HepG2 (cell line): Measurements from ENCODE around the gene ACACB. TPM values are rescaled to one million over a fixed set of nuclear protein-coding genes. Genes with fewer than 3 reads are reported as not detected.

Experiments used
- ASH2L ChIP-seq: fragments of 300-600, 200-600 bp; sonication (generic); IDR thresholded peaks from 2 replicates; pipeline ENCODE4 v1.7.0; 2017; ENCODE audit warnings: low read depth, mild to moderate bottlenecking, moderate library complexity, mixed read lengths, low read length; ENCODE audit not compliant: insufficient read length
- HNF4G ChIP-seq, 2 experiments: sonication (generic) in 1 of 2; formaldehyde crosslinking in 1 of 2; IDR thresholded peaks; 2 replicates each; pipeline versions ENCODE4 v1.4.0 to v1.6.1; 2011 to 2020; ENCODE audit warnings: borderline replicate concordance in 2 of 2, low read depth in 2 of 2, mild to moderate bottlenecking in 2 of 2, low read length in 1 of 2, missing genetic modification reagents in 1 of 2, moderate library complexity in 1 of 2
- HNRNPL ChIP-seq: fragments of 200-400 bp; formaldehyde crosslinking; IDR thresholded peaks from 2 replicates; pipeline ENCODE4 v1.6.1; 2017; ENCODE audit warnings: mild to moderate bottlenecking, low read depth, low read length
- HOXA7 ChIP-seq: sonication (generic); formaldehyde crosslinking; IDR thresholded peaks from 2 replicates; pipeline ENCODE4 v1.8.1; 2022; ENCODE audit warnings: mild to moderate bottlenecking, missing genetic modification reagents, moderate library complexity
- JARID2 ChIP-seq: sonication (generic); formaldehyde crosslinking; IDR thresholded peaks from 2 replicates; pipeline ENCODE4 v1.8.1; 2023; ENCODE audit warnings: missing genetic modification reagents, inconsistent platforms; ENCODE audit not compliant: insufficient replicate concordance
- NR3C1 ChIP-seq: sonication (generic); formaldehyde crosslinking; IDR thresholded peaks from 2 replicates; pipeline ENCODE4 v1.4.0; 2020; ENCODE audit warnings: missing genetic modification reagents
- PHF8 ChIP-seq: sonication (generic); formaldehyde crosslinking; IDR thresholded peaks from 2 replicates; pipeline ENCODE4 v1.5.0; 2020; ENCODE audit warnings: missing genetic modification reagents
- RFX1 ChIP-seq: fragments of 450-650 bp; IDR thresholded peaks from 2 replicates; pipeline ENCODE4 v1.6.1; 2017
- SRSF1 ChIP-seq: fragments of 200-400 bp; formaldehyde crosslinking; optimal IDR thresholded peaks from 2 replicates; pipeline ENCODE3; 2017; ENCODE audit warnings: mild to moderate bottlenecking, low read depth, low read length, moderate library complexity
- ZMYM4 ChIP-seq: sonication (generic); formaldehyde crosslinking; IDR thresholded peaks from 2 replicates; pipeline ENCODE4 v1.8.1; 2023; ENCODE audit warnings: mild to moderate bottlenecking, missing genetic modification reagents
- ZNF460 ChIP-seq: sonication (generic); formaldehyde crosslinking; IDR thresholded peaks from 2 replicates; pipeline ENCODE4 v1.5.1; 2020; ENCODE audit warnings: missing genetic modification reagents, mild to moderate bottlenecking, borderline replicate concordance
- ZNF558 ChIP-seq: sonication (generic); formaldehyde crosslinking; IDR thresholded peaks from 2 replicates; pipeline ENCODE4 v1.9.0; 2022; ENCODE audit warnings: mild to moderate bottlenecking, missing genetic modification reagents, borderline replicate concordance
- ZNF607 ChIP-seq: sonication (generic); formaldehyde crosslinking; IDR thresholded peaks from 2 replicates; pipeline ENCODE4 v1.5.1; 2020; ENCODE audit warnings: missing genetic modification reagents, mild to moderate bottlenecking, borderline replicate concordance
- ZNF7 ChIP-seq: IDR thresholded peaks from 2 replicates; pipeline ENCODE4 v1.6.1; 2016; ENCODE audit warnings: missing biosample characterization, missing genetic modification reagents
- ZNF709 ChIP-seq: sonication (generic); formaldehyde crosslinking; IDR thresholded peaks from 2 replicates; pipeline ENCODE4 v1.5.0; 2020; ENCODE audit warnings: mild to moderate bottlenecking, missing genetic modification reagents
- ZSCAN20 ChIP-seq: sonication (generic); formaldehyde crosslinking; IDR thresholded peaks from 2 replicates; pipeline ENCODE4 v1.4.0; 2020; ENCODE audit warnings: missing genetic modification reagents, mild to moderate bottlenecking, borderline replicate concordance
- polyA plus RNA-seq, 8 experiments: library from polyadenylated mRNA; depleted of rRNA in 3 of 8; stranded (reverse) in 7 of 8; unstranded in 1 of 8; fragments of >200 nt; fragmentation: Illumina TruSeq in 4 of 8; extraction: Trizol in 4 of 8; gene quantifications; 2 replicates each; pipeline versions ENCODE4 v1.2.1 to v1.2.3, GENCODE V29; 2011 to 2016; ENCODE audit warnings: low read depth in 4 of 8, missing spikeins in 1 of 8, mixed read lengths in 1 of 8; ENCODE audit not compliant: insufficient read depth in 1 of 8
- total RNA-seq, 5 experiments: library from RNA; depleted of rRNA; stranded (reverse); fragments of >200 nt; fragmentation: Illumina TruSeq; extraction: Trizol; gene quantifications; 2 replicates each; pipeline ENCODE4 v1.2.3, GENCODE V29; 2016; ENCODE audit warnings: low read depth in 1 of 5
- TF ChIP-seq, protein P1 (sequence below): sonication (generic); formaldehyde crosslinking; IDR thresholded peaks from 2 replicates; pipeline ENCODE4 v1.4.0; 2020; ENCODE audit warnings: mild to moderate bottlenecking, missing genetic modification reagents
- TF ChIP-seq, protein P2 (sequence below): sonication (generic); formaldehyde crosslinking; IDR thresholded peaks from 2 replicates; pipeline ENCODE4 v1.5.0; 2020; ENCODE audit warnings: missing genetic modification reagents, mild to moderate bottlenecking, borderline replicate concordance
- TF ChIP-seq, protein P3 (sequence below): sonication (generic); formaldehyde crosslinking; IDR thresholded peaks from 2 replicates; pipeline ENCODE4 v1.5.0; 2020; ENCODE audit warnings: mild to moderate bottlenecking, low read depth, missing genetic modification reagents, borderline replicate concordance
- TF ChIP-seq, protein P4 (sequence below): sonication (generic); formaldehyde crosslinking; IDR thresholded peaks from 2 replicates; pipeline ENCODE4 v1.9.0; 2021; ENCODE audit warnings: missing genetic modification reagents, borderline replicate concordance
- TF ChIP-seq, protein P5 (sequence below): sonication (generic); formaldehyde crosslinking; IDR thresholded peaks from 2 replicates; pipeline ENCODE4 v1.5.0; 2020; ENCODE audit warnings: missing genetic modification reagents

The ACACB gene
- total and polyA plus RNA-seq, 2 of the 13 experiments (the other 11 are each of a cell fraction or from before 2014, with no cell fraction given) = 6.2 to 8.6 TPM

DNA sequence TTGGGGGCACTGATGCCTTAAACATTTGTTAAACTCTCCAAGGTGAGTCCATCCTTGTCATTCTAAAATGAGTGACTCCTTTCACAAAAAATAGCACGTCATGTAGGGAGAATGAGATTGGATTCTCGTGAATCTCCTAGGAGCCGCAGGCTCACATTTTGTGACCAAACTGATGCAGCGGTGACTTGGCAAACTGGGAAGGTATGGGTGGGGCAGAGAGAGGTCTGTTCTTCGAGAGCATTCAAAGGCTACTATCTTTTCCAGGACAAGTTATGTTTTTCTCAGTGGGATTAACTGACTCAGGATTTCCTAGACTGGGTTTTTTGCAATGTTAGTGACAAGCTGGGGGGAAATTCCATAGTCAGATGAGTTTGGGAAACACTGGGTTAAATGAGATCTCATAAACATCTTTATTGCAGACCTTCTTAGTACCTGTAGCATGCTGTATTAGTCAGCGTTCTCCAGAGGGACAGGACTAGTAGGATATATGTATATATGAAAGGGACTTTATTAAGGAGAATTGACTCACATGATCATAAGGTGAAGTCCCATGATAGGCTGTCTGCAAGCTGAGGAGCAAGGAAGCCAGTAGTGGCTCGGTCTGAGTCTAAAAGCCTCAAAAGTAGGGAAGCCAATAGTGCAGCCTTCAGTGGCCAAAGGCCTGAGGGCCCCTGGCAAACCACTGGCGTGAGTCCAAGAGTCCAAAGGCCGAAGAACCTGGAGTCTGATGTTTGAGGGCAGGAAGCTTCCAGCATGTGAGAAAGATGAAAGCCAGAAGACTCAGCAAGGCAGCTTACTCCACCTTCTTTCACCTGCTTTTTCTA is 131.7 kb downstream of the ACACB start (continued):
- TF ChIP-seq ZNF7 (CRISPR knock-in tag) (no peak), RFX1 (no peak), ZNF607 (CRISPR knock-in tag) (no peak), NR3C1 (no peak), HOXA7 (no peak), ZNF558 (CRISPR knock-in tag) (no peak), PHF8 (CRISPR knock-in tag) (no peak), JARID2 (CRISPR knock-in tag) (no peak), ZMYM4 (CRISPR knock-in tag) (0 out of 2 replicates have a peak, but pooled peaks have one; percentile 38), ZNF709 (CRISPR knock-in tag) (no peak), HNF4G (IDR thresholded peaks at IDR 0.05; ENCODE audit: borderline replicate concordance, low read depth, low read length) (peak; percentile 83), HNF4G (CRISPR knock-in tag; IDR thresholded peaks at IDR 0.05; ENCODE audit: borderline replicate concordance, low read depth) (peak; percentile 56; the same call in 1 of the 2 replicates), ASH2L (peak; percentile 79), ZNF460 (CRISPR knock-in tag) (no peak), ZSCAN20 (CRISPR knock-in tag) (no peak), HNRNPL (no peak), SRSF1 (no peak)
- TF ChIP-seq, protein P1, sequence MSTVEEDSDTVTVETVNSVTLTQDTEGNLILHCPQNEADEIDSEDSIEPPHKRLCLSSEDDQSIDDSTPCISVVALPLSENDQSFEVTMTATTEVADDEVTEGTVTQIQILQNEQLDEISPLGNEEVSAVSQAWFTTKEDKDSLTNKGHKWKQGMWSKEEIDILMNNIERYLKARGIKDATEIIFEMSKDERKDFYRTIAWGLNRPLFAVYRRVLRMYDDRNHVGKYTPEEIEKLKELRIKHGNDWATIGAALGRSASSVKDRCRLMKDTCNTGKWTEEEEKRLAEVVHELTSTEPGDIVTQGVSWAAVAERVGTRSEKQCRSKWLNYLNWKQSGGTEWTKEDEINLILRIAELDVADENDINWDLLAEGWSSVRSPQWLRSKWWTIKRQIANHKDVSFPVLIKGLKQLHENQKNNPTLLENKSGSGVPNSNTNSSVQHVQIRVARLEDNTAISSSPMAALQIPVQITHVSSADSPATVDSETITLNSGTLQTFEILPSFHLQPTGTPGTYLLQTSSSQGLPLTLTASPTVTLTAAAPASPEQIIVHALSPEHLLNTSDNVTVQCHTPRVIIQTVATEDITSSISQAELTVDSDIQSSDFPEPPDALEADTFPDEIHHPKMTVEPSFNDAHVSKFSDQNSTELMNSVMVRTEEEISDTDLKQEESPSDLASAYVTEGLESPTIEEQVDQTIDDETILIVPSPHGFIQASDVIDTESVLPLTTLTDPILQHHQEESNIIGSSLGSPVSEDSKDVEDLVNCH (CRISPR knock-in tag) = no peak
- TF ChIP-seq, protein P2, sequence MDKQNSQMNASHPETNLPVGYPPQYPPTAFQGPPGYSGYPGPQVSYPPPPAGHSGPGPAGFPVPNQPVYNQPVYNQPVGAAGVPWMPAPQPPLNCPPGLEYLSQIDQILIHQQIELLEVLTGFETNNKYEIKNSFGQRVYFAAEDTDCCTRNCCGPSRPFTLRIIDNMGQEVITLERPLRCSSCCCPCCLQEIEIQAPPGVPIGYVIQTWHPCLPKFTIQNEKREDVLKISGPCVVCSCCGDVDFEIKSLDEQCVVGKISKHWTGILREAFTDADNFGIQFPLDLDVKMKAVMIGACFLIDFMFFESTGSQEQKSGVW = no peak
- TF ChIP-seq, protein P3, sequence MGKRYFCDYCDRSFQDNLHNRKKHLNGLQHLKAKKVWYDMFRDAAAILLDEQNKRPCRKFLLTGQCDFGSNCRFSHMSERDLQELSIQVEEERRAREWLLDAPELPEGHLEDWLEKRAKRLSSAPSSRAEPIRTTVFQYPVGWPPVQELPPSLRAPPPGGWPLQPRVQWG = no peak
- TF ChIP-seq, protein P4, sequence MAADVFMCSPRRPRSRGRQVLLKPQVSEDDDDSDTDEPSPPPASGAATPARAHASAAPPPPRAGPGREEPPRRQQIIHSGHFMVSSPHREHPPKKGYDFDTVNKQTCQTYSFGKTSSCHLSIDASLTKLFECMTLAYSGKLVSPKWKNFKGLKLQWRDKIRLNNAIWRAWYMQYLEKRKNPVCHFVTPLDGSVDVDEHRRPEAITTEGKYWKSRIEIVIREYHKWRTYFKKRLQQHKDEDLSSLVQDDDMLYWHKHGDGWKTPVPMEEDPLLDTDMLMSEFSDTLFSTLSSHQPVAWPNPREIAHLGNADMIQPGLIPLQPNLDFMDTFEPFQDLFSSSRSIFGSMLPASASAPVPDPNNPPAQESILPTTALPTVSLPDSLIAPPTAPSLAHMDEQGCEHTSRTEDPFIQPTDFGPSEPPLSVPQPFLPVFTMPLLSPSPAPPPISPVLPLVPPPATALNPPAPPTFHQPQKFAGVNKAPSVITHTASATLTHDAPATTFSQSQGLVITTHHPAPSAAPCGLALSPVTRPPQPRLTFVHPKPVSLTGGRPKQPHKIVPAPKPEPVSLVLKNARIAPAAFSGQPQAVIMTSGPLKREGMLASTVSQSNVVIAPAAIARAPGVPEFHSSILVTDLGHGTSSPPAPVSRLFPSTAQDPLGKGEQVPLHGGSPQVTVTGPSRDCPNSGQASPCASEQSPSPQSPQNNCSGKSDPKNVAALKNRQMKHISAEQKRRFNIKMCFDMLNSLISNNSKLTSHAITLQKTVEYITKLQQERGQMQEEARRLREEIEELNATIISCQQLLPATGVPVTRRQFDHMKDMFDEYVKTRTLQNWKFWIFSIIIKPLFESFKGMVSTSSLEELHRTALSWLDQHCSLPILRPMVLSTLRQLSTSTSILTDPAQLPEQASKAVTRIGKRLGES (CRISPR knock-in tag) = no peak
- TF ChIP-seq, protein P5, sequence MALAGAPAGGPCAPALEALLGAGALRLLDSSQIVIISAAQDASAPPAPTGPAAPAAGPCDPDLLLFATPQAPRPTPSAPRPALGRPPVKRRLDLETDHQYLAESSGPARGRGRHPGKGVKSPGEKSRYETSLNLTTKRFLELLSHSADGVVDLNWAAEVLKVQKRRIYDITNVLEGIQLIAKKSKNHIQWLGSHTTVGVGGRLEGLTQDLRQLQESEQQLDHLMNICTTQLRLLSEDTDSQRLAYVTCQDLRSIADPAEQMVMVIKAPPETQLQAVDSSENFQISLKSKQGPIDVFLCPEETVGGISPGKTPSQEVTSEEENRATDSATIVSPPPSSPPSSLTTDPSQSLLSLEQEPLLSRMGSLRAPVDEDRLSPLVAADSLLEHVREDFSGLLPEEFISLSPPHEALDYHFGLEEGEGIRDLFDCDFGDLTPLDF (CRISPR knock-in tag) = no peak
